Activated CD8-positive, alpha-beta memory T cell treated with anti-CD3 and anti-CD28 coated beads, Interleukin-2, amount 10 ng/mL, durations not matched to agents 7 days and 5 days (primary cell): Measurements from ENCODE around the gene REELD1. TPM values are rescaled to one million over a fixed set of nuclear protein-coding genes. Genes with fewer than 3 reads are reported as not detected.

Experiments used
- ATAC-seq: fragments of 150-1000 bp; cut with Tn5 transposase; one replicate; pipeline ENCODE4 v1.10.0; 2021; ENCODE audit warnings: moderate library complexity
- CTCF ChIA-PET: fragments of 350-600 bp; sonication (Branson Sonifier 250); formaldehyde crosslinking; loops from one replicate; lab custom pipeline; 2021; ENCODE audit warnings: antibody characterized with exemption; lab: Charles Lee
- DNase-seq: peaks from one replicate; pipeline ENCODE4 v3.0.0-alpha.2; 2020
- H3K27ac Mint-ChIP-seq: one replicate; pipeline ENCODE4 v1.8.0; 2021; ENCODE audit warnings: mild to moderate bottlenecking, mixed read lengths
- H3K27me3 Mint-ChIP-seq: one replicate; pipeline ENCODE4 v1.8.0; 2021; ENCODE audit warnings: mixed read lengths
- H3K36me3 Mint-ChIP-seq: one replicate; pipeline ENCODE4 v1.8.0; 2021; ENCODE audit warnings: mild to moderate bottlenecking, mixed read lengths
- H3K4me1 Mint-ChIP-seq: one replicate; pipeline ENCODE4 v1.8.0; 2021; ENCODE audit warnings: mixed read lengths
- H3K4me3 Mint-ChIP-seq: one replicate; pipeline ENCODE4 v1.8.0; 2021; ENCODE audit warnings: mild to moderate bottlenecking, moderate library complexity, mixed read lengths
- H3K9me3 Mint-ChIP-seq: one replicate; pipeline ENCODE4 v1.8.0; 2022; ENCODE audit warnings: low read depth, mixed read lengths
- total RNA-seq, 2 experiments: library from RNA; stranded (reverse); gene quantifications; one replicate each; pipeline ENCODE4 v1.2.3, GENCODE V29; 2021

REELD1 gene
- total RNA-seq, 2 experiments from 2014 or later = 0.45 TPM; not detected in 1

DNA sequence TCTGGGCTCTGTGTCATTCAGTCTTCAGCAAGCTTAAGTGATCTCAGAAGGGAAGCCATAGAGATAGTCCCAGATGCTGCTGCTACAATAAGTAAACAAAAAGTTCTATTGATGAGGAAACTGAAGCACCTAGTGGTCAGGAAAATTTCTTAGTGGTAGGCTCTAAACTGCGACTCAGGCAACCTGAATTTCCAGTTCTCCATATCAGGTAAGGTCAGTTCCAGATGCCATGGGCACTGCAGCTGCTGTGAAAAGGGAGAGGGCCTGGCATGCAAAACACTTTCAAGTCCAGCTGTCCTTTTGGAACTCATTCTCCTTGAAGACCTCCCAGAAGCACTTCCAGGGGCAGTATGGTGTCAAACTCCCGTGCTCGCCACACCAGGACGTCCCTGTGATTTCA lies 46.2 kb downstream of the REELD1 start:
- Mint-ChIP-seq H3K4me3 (no peak overlapping the region), H3K27me3 (no peaks in the 10 kb centered on the region), H3K9me3 (no peaks in the 10 kb centered on the region), H3K36me3 (no peaks in the 10 kb centered on the region), H3K27ac (no peak overlapping the region), H3K4me1 (no peaks in the 10 kb centered on the region)
- ATAC-seq (no peak), DNase-seq (no peak)
- CTCF ChIA-PET = no interaction called here

DNA sequence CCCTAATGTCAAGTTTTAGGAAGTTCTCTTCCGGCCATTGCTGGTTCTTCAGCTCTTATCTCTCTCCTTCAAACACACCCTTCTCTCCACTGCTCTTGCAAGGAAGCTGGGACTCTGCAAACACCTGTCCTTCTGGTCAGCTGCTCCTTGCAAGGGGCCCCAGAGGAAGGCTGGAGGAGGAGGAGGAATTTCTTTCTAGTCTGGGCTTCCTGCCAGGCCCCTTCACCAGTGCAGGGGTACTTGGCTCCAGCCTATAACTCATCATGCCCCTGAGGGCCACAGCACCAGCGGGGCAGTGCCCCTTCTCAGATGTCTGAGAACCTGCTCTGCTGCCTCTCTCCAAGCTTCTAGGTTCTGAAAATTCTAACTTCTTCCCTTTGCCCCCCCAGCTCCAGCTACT lies 46.7 kb downstream of the REELD1 start:
- Mint-ChIP-seq H3K27me3 (no peaks in the 10 kb centered on the region), H3K4me3 (no peak overlapping the region), H3K27ac (no peak overlapping the region), H3K4me1 (no peaks in the 10 kb centered on the region), H3K36me3 (no peaks in the 10 kb centered on the region), H3K9me3 (no peaks in the 10 kb centered on the region)
- no peak for DNase-seq
- ATAC-seq = no peak
- CTCF ChIA-PET = no interaction called here

DNA sequence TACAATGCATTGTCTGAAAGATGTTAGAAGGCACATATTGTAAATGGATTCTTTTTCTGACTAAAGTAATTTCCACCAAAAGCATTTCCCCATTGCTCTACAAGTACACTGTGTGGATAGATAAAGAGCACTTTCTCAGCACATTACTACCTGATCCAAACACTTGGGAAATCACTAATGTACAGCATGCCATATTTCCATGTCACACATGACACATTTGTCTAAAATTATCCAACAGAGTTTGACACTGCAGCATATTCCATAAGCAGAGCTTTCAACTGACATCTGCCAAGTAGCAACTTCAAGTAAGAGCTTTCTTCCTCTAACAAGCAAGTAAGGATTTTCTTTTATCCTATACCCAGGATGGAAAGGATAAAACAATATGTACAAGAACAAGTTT lies 49.5 kb downstream of the REELD1 start:
- Mint-ChIP-seq H3K36me3 (no peaks in the 10 kb centered on the region), H3K27ac (no peak overlapping the region), H3K4me1 (no peaks in the 10 kb centered on the region), H3K4me3 (no peak overlapping the region), H3K9me3 (no peaks in the 10 kb centered on the region), H3K27me3 (no peaks in the 10 kb centered on the region)
- no peak for DNase-seq
- no peak for ATAC-seq
- CTCF ChIA-PET = interaction anchor here (0.6 kb wide), 1 partner anchor 483 kb away, joined by 3 read pairs; no protein-coding TSS in a partner anchor

DNA sequence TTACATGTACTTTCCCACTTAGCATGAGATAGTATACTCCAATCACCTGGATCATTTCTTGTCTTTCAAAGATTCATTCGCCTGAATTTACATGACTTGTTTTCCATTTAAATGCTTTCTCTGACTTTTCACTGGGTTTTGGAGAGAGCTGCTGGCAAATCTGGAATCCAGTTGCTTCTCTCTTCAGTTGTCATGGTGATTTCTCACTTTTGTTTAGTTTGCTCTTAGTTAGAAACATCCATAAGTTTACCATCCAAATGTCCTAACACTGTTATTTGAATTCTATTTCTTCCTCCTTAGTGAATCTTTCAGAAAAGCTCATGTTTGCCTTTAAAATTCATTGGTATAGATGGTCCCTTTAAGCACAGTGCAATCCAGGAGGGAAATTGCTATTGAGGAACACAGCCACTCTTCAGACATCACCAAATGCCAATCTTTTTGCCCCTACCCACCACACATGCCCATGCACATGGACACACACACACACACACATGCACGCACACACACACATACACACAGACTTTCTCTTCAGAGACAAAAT lies 51.7 kb downstream of the REELD1 start:
- CTCF ChIA-PET = no interaction called here
- no peak for DNase-seq
- Mint-ChIP-seq H3K9me3 (no peaks in the 10 kb centered on the region), H3K27me3 (no peaks in the 10 kb centered on the region), H3K4me1 (no peaks in the 10 kb centered on the region), H3K36me3 (no peaks in the 10 kb centered on the region), H3K27ac (no peak overlapping the region), H3K4me3 (no peak overlapping the region)
- ATAC-seq = no peak

DNA sequence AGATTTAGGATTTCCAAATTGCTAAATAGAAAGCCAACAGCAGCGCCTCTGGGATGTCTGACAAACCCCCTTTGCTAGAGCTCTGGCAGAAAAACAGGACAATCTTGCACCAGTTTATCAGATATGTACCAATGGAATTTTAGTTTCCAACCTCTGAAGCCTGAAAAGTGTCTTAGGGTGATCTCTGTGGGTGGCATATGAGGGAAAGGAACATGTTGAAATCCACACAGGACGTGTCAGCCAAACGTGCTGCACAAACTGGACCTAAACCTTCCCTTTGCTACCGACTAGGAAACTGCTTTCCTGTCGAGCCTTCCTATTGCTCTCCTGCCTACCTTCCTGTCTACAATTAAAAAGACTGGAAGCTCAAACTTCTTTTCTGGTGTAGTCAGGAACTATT lies 53.5 kb downstream of the REELD1 start:
- CTCF ChIA-PET = no interaction called here
- H3K4me3 Mint-ChIP-seq = no peak overlapping the region
- H3K27ac Mint-ChIP-seq = no peak overlapping the region

DNA sequence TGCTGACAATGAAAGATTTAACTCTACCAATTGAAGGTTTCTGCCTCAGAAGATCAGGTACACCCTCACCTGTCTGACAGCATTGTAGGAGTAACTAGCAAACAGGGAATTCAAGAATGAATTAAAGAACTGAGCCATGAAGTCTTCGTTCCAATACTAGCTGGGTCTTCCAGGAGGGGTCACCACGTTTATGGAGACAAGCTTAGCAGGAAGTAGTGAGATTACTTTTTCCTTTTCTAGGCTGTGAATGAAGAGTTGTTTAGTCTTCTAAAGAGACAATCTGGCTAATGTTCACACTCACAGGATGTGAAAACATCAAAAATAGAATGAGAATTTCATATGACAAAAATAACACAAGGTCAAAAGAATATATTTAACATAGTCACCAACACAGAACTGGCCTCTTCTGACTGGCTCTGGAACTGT lies 54.9 kb downstream of the REELD1 start:
- no peak overlapping the region for H3K4me3 Mint-ChIP-seq
- DNase-seq (no peak), ATAC-seq (no peak)
- H3K36me3 Mint-ChIP-seq = no peaks in the 10 kb centered on the region
- no peak overlapping the region for H3K27ac Mint-ChIP-seq
- peaks cover 3% of the 10 kb centered on the region for H3K4me1 Mint-ChIP-seq
- CTCF ChIA-PET = no interaction called here
- no peaks in the 10 kb centered on the region for H3K9me3 Mint-ChIP-seq
- no peaks in the 10 kb centered on the region for H3K27me3 Mint-ChIP-seq

More for the DNA sequence above, 53.5 kb downstream of the REELD1 start:
- no peaks in the 10 kb centered on the region for H3K9me3 Mint-ChIP-seq
- H3K27me3 Mint-ChIP-seq = no peaks in the 10 kb centered on the region
- no peak for ATAC-seq
- H3K36me3 Mint-ChIP-seq = no peaks in the 10 kb centered on the region
- H3K4me1 Mint-ChIP-seq = no peaks in the 10 kb centered on the region
- DNase-seq = no peak

DNA sequence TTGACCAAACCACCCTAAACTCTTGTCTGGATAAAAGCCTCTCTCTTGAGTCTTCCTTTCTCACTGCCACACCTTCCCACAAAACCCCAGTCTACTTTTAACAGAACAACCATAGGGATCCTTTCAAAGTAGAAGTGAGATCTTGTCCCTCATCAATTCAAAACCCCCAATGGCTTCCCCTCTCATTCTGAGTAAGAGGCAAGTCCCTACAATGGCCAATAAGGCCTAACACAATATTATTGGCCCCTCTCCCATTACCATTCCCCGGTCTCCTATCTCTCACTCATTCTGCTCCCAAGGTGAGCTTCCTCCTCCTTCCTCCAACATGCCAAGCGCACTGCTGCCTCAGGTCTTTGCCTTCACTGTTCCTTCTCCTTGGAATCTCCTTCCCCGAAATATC lies 57.1 kb downstream of the REELD1 start:
- no peak for DNase-seq
- Mint-ChIP-seq H3K27me3 (no peaks in the 10 kb centered on the region), H3K27ac (no peak overlapping the region), H3K4me3 (no peak overlapping the region), H3K9me3 (no peaks in the 10 kb centered on the region), H3K36me3 (no peaks in the 10 kb centered on the region), H3K4me1 (peaks cover 4% of the 10 kb centered on the region)
- CTCF ChIA-PET = no interaction called here
- ATAC-seq = no peak

DNA sequence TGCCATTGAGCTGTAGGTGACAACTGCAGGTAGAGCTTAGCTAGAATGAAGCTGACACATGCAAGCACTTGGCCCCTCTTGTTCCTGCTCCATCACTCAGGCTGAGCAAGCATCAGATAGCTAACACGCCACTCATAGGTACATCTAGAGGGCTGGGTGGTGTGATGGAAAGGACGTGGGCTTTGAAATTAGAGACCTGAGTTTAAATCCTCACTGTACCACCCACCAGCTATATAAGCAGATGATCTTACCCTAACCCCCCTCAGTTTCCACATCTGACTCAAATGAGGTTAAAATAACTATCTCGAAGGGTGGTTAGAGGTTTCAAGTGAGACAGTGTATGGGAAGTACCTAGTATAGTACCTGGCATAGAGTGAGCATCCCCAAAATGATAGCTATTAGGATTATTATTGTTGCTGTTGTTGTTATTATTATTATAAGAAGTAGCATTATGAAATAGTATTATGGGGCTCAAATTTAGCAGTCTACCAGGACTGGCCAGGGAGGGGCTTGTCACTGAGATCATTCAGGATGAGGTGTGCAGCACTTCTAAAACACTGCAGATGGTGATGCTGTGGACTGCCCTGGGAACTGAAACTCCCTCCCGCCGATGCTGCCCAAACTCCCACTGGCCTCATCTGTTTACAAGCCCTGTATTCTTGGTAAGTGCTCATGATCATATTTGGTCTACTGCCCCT lies 59.0 kb downstream of the REELD1 start:
- Mint-ChIP-seq H3K4me3 (no peak overlapping the region), H3K36me3 (no peaks in the 10 kb centered on the region), H3K4me1 (peaks cover 4% of the 10 kb centered on the region), H3K27me3 (no peaks in the 10 kb centered on the region), H3K9me3 (no peaks in the 10 kb centered on the region), H3K27ac (no peak overlapping the region)
- CTCF ChIA-PET = interaction anchor here (1.3 kb wide), 1 partner anchor 9 kb away, joined by 4 read pairs; no protein-coding TSS in a partner anchor
- no peak for DNase-seq
- no peak for ATAC-seq

DNA sequence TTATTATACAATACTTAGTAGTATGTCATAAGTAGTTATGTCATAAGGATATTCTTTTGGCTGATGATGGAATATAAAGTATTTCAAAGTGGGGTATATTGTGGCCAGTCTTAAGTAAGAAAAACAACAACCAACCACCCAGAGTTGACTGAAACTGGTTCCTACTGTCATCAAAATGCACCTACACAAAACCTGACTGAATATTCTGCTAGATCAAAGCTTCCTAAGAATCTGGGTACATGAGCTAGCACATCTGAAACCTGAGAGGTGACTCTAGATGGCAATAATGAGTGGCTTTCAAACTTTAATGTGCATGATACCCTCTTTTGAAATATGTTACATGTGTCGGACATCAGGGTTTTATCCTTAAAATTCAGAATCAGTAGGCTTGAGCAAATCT lies 60.4 kb downstream of the REELD1 start:
- no peak overlapping the region for H3K27ac Mint-ChIP-seq
- H3K9me3 Mint-ChIP-seq = no peaks in the 10 kb centered on the region
- H3K4me1 Mint-ChIP-seq = peaks cover 4% of the 10 kb centered on the region
- no peak for ATAC-seq
- no peak overlapping the region for H3K4me3 Mint-ChIP-seq
- DNase-seq = no peak
- H3K36me3 Mint-ChIP-seq = no peaks in the 10 kb centered on the region
- CTCF ChIA-PET = interaction anchor here (0.7 kb wide), 1 partner anchor 43 kb away, joined by 3 read pairs; no protein-coding TSS in a partner anchor
- no peaks in the 10 kb centered on the region for H3K27me3 Mint-ChIP-seq

DNA sequence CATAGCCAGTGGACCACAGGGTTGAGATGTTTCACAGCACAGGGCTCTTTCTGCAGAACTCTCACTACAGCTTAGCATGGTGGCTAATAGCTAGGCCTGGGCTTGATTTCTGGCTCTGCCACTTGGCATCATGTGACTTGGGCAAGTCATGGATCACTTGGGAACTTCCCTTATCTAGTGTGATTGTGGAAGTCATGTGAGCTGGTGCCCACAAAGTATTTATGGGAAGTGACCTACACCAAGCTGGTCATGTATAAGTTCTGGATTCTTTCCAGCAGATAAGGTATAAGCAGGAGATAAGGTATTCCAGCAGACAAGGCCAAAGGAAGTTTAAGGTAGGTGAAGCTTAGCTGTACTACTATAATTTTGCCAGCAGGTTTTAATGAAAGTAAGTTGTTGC lies 61.0 kb downstream of the REELD1 start:
- CTCF ChIA-PET = interaction anchor here (0.7 kb wide), 1 partner anchor 44 kb away, joined by 3 read pairs; no protein-coding TSS in a partner anchor
- no peak overlapping the region for H3K4me3 Mint-ChIP-seq
- ATAC-seq (no peak), DNase-seq (no peak)
- H3K9me3 Mint-ChIP-seq = no peaks in the 10 kb centered on the region
- no peaks in the 10 kb centered on the region for H3K27me3 Mint-ChIP-seq
- no peaks in the 10 kb centered on the region for H3K36me3 Mint-ChIP-seq
- H3K4me1 Mint-ChIP-seq = peaks cover 4% of the 10 kb centered on the region
- H3K27ac Mint-ChIP-seq = no peak overlapping the region

DNA sequence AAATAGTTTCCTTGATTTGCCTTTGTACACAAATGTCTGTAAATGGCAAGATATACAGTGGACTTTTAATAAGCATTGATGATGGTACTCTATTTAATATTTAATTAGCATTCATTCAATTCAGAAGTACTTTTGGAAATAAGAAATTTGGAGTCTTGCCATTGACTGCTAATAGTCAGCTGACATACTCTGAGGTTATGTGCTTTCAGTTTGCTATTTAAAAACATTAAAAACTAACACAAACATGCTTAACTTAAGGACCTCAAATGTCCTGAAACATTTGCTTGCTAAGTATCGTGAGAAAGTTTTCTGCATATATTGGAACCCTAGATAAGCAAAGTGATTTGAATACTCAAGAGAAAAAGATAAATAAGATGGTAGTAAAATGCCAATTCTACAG lies 64.6 kb downstream of the REELD1 start:
- Mint-ChIP-seq H3K27me3 (no peaks in the 10 kb centered on the region), H3K9me3 (no peaks in the 10 kb centered on the region), H3K36me3 (no peaks in the 10 kb centered on the region), H3K27ac (no peak overlapping the region), H3K4me3 (no peak overlapping the region), H3K4me1 (peaks cover 1% of the 10 kb centered on the region)
- DNase-seq (no peak), ATAC-seq (no peak)
- CTCF ChIA-PET = no interaction called here

Other genes starting within 250 kb of the REELD1 start
- 10 to 100 TPM; 51.1 to 54.8 TPM for gene LSM6, start 38.8 kb upstream of the REELD1 start, total RNA-seq